NCI-H1417 treated with DMSO at 0.1 percent for 48 hours (cell line): ENCODE data around the gene CRYBG1.
"Not testable (repeated sequence)": the region's sequence is repeated elsewhere in the genome, so short reads cannot be mapped to it uniquely, and the experiment has no call there.

Experiments
- DNase-seq: peaks from one replicate; lab custom pipeline; 2025; lab: John Stamatoyannopoulos, UW

The CRYBG1 gene

GRCh38 chr6:106377061-106377540 is 16.6 kb downstream of the CRYBG1 start:
- DNase-seq, result no peak

GRCh38 chr6:106379951-106380350 is 19.4 kb downstream of the CRYBG1 start:
- DNase-seq, result no peak

DNA sequence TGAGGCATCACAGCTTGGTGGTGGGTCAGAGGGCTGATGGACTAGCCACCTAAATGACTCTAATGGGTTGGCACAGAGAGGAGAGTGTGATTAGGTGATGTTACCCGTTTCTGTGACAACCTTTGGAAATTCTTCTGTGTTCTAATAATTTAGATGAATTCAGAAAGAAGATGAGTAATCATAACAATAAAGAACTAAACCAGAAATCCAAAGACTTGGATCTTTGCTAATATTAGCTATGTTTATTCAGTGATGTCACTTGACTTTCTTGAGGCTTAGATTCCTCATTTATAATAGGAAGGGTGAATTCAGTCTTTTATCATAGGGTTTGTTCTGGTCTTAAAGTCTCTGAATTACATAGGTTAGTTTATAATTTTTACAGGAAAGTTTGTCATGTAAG is 19.9 kb downstream of the CRYBG1 start:
- no peak for DNase-seq

DNA sequence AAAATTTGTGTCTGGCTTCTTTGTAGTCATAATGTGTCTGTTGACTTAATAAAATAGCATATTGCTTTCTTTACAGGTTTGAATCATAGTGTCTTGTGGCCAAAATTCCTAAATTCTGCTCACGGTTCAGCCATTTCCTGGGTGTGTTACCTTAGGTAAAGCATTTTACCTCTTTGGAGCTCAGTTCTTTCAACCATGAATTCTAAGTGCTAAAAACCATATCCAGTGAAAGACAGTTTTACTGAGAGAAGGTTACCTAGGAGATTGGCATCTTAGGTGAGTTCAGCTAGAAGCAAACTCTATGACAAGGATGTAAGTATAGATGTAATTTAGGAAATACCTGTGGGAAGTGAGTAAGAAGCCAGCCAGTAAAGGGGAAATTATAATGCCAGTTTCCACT is 20.7 kb downstream of the CRYBG1 start:
- DNase-seq, result no peak

- no peak for DNase-seq
Measured at GRCh38 chr6:106381881-106382280, 21.4 kb downstream of the CRYBG1 start.

DNA sequence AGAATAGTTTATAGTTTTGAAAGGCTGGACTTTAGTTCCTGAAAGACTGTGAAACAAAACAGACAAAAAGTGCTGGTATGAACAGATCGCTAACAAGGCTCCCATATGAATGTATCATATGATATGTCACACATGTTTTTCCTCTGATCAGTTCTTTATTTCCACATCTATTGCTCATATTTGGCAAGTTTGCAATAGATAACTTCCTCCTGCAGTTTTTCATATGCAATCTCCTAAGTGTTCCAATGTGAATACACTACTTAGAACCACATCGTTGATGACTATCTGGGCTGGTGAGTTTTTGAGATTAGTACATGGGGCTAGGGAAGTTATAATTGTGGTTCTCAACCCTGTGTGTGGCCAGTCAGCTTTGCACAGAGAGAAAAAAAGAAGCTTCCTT is 23.1 kb downstream of the CRYBG1 start:
- no peak for DNase-seq

GRCh38 chr6:106385530-106385929 is 25.0 kb downstream of the CRYBG1 start:
- DNase-seq, result no peak

GRCh38 chr6:106387875-106388274 is 27.4 kb downstream of the CRYBG1 start:
- no peak for DNase-seq

DNA sequence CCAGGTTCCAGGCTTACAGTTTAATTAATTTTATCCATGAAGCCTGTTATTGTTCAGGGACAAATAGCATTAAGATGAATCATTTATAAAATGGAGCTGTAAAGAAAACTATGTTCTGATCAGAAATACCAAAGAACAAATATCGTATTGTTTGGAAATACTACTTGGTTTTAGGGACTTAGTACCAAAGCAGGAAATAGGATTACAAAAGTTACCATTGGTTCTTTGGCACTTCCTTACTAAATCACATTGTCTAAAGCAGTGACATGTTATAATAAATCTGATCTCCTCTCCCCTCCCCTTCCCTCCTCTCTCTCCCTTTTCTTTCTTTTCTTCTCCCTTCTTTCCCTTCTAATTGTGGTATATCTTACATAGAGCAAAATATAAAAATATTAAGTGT is 29.6 kb downstream of the CRYBG1 start:
- no peak for DNase-seq

GRCh38 chr6:106396426-106397220 is 36.1 kb downstream of the CRYBG1 start:
- DNase-seq, result no peak

DNA sequence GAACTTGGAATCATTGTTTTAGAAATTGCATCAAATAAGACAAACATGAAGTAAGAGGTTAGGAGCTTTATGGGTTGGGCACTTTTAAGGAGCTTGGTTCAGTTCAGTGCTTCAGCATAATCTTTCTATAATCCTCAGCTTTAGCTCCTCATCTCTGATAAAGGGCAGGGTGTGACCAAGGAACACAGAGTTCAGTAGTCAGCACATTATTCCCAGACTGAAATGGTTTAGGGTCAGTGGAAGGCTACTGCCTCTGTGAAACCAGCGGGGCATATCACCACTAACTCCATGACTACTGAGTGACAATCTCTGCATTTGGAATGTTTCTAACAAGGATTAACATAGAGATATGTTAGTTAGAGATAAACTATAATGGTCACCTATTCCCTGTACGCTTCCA is 36.9 kb downstream of the CRYBG1 start:
- DNase-seq, result no peak

DNA sequence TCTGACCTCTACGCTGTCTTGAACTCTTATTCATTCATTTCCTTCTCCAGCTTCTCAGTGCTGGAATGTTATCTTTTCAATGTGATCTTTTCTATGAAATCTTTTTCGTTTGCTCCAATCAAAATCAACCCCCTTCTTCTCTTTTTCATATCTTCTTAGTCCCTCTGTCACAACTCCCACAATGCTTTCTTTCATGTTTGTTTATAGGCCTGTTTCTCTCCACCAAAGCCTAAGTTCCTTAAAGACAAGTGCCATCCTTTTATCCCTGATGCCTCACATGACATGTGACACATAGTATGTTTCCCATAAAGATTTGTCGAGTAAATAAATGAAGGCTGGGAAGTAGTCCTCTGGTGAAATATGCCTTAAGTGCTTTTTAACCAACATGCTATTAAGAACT is 38.1 kb downstream of the CRYBG1 start:
- DNase-seq, result no peak

DNA sequence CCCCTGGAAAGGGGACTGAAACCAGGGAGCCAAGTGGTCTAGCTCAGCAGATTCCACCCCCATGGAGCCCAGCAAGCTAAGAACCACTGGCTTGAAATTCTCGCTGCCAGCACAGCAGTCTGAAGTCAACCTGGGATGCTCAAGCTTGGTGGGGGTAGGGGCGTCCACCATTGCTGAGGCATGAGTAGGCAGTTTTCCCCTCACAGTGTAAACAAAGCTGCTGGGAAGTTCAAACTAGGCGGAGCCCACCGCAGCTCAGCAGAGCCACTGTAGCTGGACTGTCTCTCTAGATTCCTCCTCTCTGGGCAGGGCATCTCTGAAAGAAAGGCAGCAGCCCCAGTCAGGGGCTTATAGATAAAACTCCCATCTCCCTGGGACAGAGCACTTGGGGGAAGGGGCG is 44.5 kb downstream of the CRYBG1 start:
- not testable (repeated sequence) for DNase-seq

GRCh38 chr6:106411056-106411455 is 50.5 kb downstream of the CRYBG1 start:
- no peak for DNase-seq

DNA sequence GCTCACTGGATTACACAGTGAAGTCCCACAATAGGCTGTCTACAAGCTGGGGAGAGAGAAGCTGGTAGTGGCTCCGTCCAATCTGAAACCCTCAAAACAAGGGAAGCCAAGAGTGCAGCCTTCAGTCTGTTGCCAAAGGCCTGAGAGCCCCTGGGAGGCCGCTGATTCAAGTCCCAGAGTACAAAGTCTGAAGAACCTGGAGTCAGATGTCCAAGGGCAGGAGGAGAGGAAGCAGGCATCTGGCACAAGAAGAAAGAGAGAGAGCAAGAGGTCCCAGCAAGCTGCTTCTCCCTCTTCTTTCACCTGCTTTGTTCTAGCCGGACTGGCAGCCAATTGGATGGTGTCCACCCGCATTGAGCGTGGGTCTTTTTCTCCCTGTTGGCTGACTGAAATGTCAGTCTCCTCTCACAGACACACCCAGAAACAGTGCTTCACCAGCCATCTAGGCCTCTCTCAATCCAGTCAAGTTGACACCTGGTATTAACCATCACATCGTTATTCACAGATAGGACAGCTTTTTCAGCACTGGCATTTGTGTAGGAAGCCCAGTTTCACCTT is 51.2 kb downstream of the CRYBG1 start:
- DNase-seq, result no peak

- DNase-seq, result no peak
Measured at GRCh38 chr6:106413016-106413415, 52.5 kb downstream of the CRYBG1 start.

DNA sequence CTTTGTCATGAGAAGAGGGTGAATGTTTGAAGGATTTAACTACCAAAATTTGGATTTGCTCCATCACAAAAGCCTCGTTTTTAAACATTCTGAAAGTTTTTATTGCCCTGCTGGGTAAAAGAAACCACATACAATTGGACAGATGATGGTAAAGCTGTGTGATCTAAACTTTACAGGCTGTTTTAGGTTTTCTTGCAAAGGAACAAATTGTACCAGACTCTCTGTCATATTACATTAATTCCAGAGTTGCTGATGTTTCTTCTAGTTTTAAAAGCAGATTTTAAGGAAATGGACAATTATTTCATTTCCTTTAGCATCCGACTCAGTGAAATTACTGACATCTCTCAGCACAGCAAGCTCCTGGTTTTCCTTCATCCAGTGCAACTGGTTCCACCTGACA is 53.2 kb downstream of the CRYBG1 start:
- DNase-seq, result no peak

DNA sequence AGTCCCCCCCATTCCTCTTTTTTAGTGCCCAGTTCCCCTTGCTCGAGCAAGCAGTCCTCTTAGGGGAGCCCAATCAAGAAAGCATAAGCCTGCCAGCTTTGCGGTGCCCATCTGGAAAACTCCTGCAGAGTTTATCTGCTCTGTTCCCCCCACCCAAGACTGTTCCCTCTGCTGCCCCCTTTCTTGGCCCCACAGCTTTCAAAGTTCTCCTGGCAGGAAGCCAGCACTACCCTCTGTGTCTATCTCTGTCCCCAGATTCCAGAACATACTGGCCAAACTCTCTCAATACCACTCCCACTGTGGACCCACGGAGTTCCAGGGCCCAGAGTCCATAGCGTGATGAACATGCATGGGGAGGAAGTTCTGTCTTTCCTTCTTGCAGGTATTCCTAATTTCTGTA is 55.4 kb downstream of the CRYBG1 start:
- no peak for DNase-seq

GRCh38 chr6:106417572-106418147 is 57.1 kb downstream of the CRYBG1 start:
- no peak for DNase-seq

- no peak for DNase-seq
Measured at GRCh38 chr6:106419900-106420613, 59.5 kb downstream of the CRYBG1 start.

GRCh38 chr6:106421496-106421895 is 61.0 kb downstream of the CRYBG1 start:
- no peak for DNase-seq

DNA sequence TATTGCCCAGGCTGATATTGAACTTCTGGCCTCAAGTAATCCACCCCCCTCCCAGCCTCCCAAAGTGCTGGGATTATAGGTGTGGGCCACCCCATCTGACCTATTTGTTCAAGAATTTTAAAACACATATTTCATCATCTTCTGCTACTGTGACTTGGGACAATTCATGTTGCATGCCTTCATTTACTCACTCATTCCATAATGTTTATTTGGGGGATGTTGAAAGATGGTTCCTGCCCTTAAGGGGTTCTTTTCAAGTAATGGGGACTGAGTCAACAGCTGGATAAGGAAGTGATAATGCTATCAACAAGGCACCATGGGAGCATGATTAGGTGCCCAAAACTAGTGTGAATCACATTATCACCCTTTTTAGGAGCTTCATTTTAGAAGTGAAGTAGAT is 62.0 kb downstream of the CRYBG1 start:
- DNase-seq, result no peak

GRCh38 chr6:106425382-106425781 is 64.9 kb downstream of the CRYBG1 start:
- no peak for DNase-seq
